Esophagus squamous epithelium (tissue), 5 donors: Measurements from ENCODE around the gene FZD2. TPM values are rescaled to one million over a fixed set of nuclear protein-coding genes. Genes with fewer than 3 reads are reported as not detected.

ENCODE experiments used
- DNase-seq: peaks from one replicate; lab custom pipeline; 2025; lab: John Stamatoyannopoulos, UW
- H3K27ac ChIP-seq, 4 donors: fragments of 200-600 bp; sonication (generic); one replicate each; pipeline ENCODE4 v1.5.1; 2016 to 2019; ENCODE audit warnings: mild to moderate bottlenecking in 1 of 4
- H3K27me3 ChIP-seq, 4 donors: fragments of 200-600 bp; sonication (generic); 1 replicate in 3 of 4; 2 replicates in 1 of 4; pipeline versions ENCODE4 v1.5.1 to v1.6.0; 2017 to 2021; ENCODE audit warnings: antibody characterized with exemption in 1 of 4
- H3K36me3 ChIP-seq, 3 donors: fragments of 200-600 bp; sonication (generic); one replicate each; pipeline ENCODE4 v1.5.1; 2016 to 2019
- H3K4me1 ChIP-seq, 3 donors: fragments of 200-600 bp; sonication (generic); one replicate each; pipeline ENCODE4 v1.5.1; 2017 to 2019
- H3K4me3 ChIP-seq, 4 donors: fragments of 200-600 bp; sonication (generic); 1 replicate in 3 of 4; 2 replicates in 1 of 4; pipeline ENCODE4 v1.5.1; 2016 to 2019; ENCODE audit warnings: mild to moderate bottlenecking in 2 of 4, moderate library complexity in 1 of 4
- H3K9me3 ChIP-seq, 3 donors: fragments of 200-600 bp; sonication (generic); one replicate each; pipeline ENCODE4 v1.5.1; 2016 to 2019
- CTCF ChIP-seq, 6 experiments: fragments of 450-650 bp in 4 of 6; fragments of 200-600 bp in 2 of 6; sonication (generic) in 2 of 6; IDR thresholded peaks; one replicate each; pipeline ENCODE4 v1.5.1; 2016 to 2019; ENCODE audit warnings: antibody characterized with exemption in 6 of 6, mild to moderate bottlenecking in 4 of 6, moderate library complexity in 4 of 6
- POLR2A ChIP-seq, 4 donors: fragments of 450-650 bp; IDR thresholded peaks; one replicate each; pipeline ENCODE4 v1.6.1; 2017; ENCODE audit warnings: antibody characterized with exemption in 4 of 4, mild to moderate bottlenecking in 4 of 4, moderate library complexity in 3 of 4
- WGBS, 2 donors: methylation state at CpG; one replicate each; pipeline ENCODE4 v1.1.5; 2018; 5-methylcytosine and 5-hydroxymethylcytosine counted together
- intact Hi-C: fragments of 100-400 bp; cut with DNase I; formaldehyde crosslinking; loops from one replicate; pipeline ENCODE4 v1.15.0; 2022
- total RNA-seq, 4 donors: library from RNA; depleted of rRNA; stranded (reverse); fragments of >200 nt; gene quantifications; one replicate each; pipeline ENCODE4 v1.1.0, GENCODE V29; 2016
- donor health status: DM: yes; HTN: yes; CAD: no.

The FZD2 gene
- total RNA-seq, 4 donors from 2014 or later = 0.26 to 1.5 (median 1.3) TPM; not detected in 1

GRCh38 chr17:44541884-44542581 is 15.3 kb upstream of the FZD2 start:
- intact Hi-C loops = no loop called here
- H3K9me3 ChIP-seq = no peaks in the 10 kb centered on the region
- H3K4me3 ChIP-seq = no peak overlapping the region
- H3K36me3 ChIP-seq = no peaks in the 10 kb centered on the region
- WGBS, 2 donors = 50 to 63% methylated on average over 5 to 7 of the region's 8 CpGs
- DNase-seq = no peak
- no peak overlapping the region for H3K27ac ChIP-seq
- H3K4me1 ChIP-seq = no peaks in the 10 kb centered on the region
- no peak for TF ChIP-seq CTCF (IDR thresholded peaks at IDR 0.05)
- no peak for TF ChIP-seq POLR2A (IDR thresholded peaks at IDR 0.05)
- peaks cover 0 to 73% (median 0%) of the 10 kb centered on the region in 4 donors for H3K27me3 ChIP-seq

- Histone ChIP-seq H3K4me3 (no peak overlapping the region), H3K27me3 (peaks cover 0 to 85% (median 0%) of the 10 kb centered on the region in 4 donors), H3K27ac (no peak overlapping the region), H3K36me3 (no peaks in the 10 kb centered on the region), H3K9me3 (no peaks in the 10 kb centered on the region), H3K4me1 (no peaks in the 10 kb centered on the region)
- intact Hi-C loops = no loop called here
- no peak for TF ChIP-seq CTCF (IDR thresholded peaks at IDR 0.05)
- TF ChIP-seq POLR2A (IDR thresholded peaks at IDR 0.05) = no peak
- WGBS, 2 donors = 10 to 39% methylated on average over 2 to 3 of the region's 5 CpGs
- DNase-seq = no peak
Observed at GRCh38 chr17:44543213-44543904, 13.9 kb upstream of the FZD2 start.

GRCh38 chr17:44543905-44544523 is 13.3 kb upstream of the FZD2 start:
- 55 to 60% methylated on average over 5 of the region's 5 CpGs for WGBS, 2 donors
- intact Hi-C loops = no loop called here

GRCh38 chr17:44546671-44547606 is 10.3 kb upstream of the FZD2 start:
- 15 to 34% methylated on average over 4 of the region's 4 CpGs for WGBS, 2 donors
- Histone ChIP-seq H3K36me3 (no peaks in the 10 kb centered on the region), H3K9me3 (no peaks in the 10 kb centered on the region), H3K27me3 (peaks cover 0 to 74% (median 0%) of the 10 kb centered on the region in 4 donors), H3K27ac (peak overlapping the region in 2 of 4 donors; percentile 23 to 49), H3K4me3 (no peak overlapping the region), H3K4me1 (no peaks in the 10 kb centered on the region)
- TF ChIP-seq CTCF (IDR thresholded peaks at IDR 0.05) = no peak
- no peak for TF ChIP-seq POLR2A (IDR thresholded peaks at IDR 0.05)
- intact Hi-C loops = no loop called here
- no peak for DNase-seq

More at GRCh38 chr17:44543905-44544523, 13.3 kb upstream of the FZD2 start:
- Histone ChIP-seq H3K9me3 (no peaks in the 10 kb centered on the region), H3K27me3 (peaks cover 0 to 83% (median 0%) of the 10 kb centered on the region in 4 donors), H3K27ac (no peak overlapping the region), H3K4me1 (no peaks in the 10 kb centered on the region), H3K4me3 (no peak overlapping the region), H3K36me3 (no peaks in the 10 kb centered on the region)
- no peak for TF ChIP-seq CTCF (IDR thresholded peaks at IDR 0.05)
- no peak for TF ChIP-seq POLR2A (IDR thresholded peaks at IDR 0.05)
- DNase-seq = no peak
